B cell (primary cell): ENCODE data around the gene JARID2. TPM values are rescaled to one million over a fixed set of nuclear protein-coding genes. Genes with fewer than 3 reads are reported as not detected.

Experiments used
- ATAC-seq: fragments of 200-7000 bp; cut with Tn5 transposase; one replicate; pipeline ENCODE4 v1.10.0; 2021; ENCODE audit warnings: low read depth, mild to moderate bottlenecking, moderate number of reproducible peaks, moderate library complexity
- CTCF ChIA-PET: fragments of 350-600 bp; sonication (Branson Sonifier 250); formaldehyde crosslinking; loops from one replicate; lab custom pipeline; 2021; ENCODE audit warnings: antibody characterized with exemption, inconsistent platforms; lab: Charles Lee
- POLR2A ChIA-PET: fragments of 350-600 bp; sonication (Branson Sonifier 250); formaldehyde crosslinking; loops from one replicate; lab custom pipeline; 2021; ENCODE audit warnings: antibody characterized with exemption; lab: Charles Lee
- DNase-seq: peaks from one replicate; pipeline ENCODE4 v3.0.0; 2013
- H2AFZ ChIP-seq: 2 replicates; pipeline ENCODE4 v1.6.1; 2012; ENCODE audit warnings: mild to moderate bottlenecking, low read depth, low read length; ENCODE audit not compliant: insufficient read depth, poor library complexity, severe bottlenecking
- H3K27ac ChIP-seq, 2 donors: 1 replicate in 1 of 2; 2 replicates in 1 of 2; pipeline ENCODE4 v1.5.1; 2012 to 2013; ENCODE audit warnings: low read length in 2 of 2, mild to moderate bottlenecking in 2 of 2, moderate library complexity in 1 of 2
- H3K27me3 ChIP-seq, 4 experiments: fragments of 200-600 bp in 1 of 4; sonication (generic) in 1 of 4; replicated peaks in 1 of 4; 1 replicate in 2 of 4; 2 replicates in 2 of 4; pipeline versions ENCODE4 v1.6.1 to v1.7.0; 2013 to 2016; ENCODE audit warnings: low read length in 3 of 4, mild to moderate bottlenecking in 2 of 4, mixed read lengths in 1 of 4, moderate library complexity in 1 of 4; ENCODE audit not compliant: insufficient read depth in 4 of 4, control insufficient read depth in 3 of 4; ENCODE audit errors: control extremely low read depth in 1 of 4
- H3K36me3 ChIP-seq, 2 experiments: replicated peaks in 1 of 2; 1 replicate in 1 of 2; 2 replicates in 1 of 2; pipeline versions ENCODE4 v1.6.1 to v1.7.1; 2013; ENCODE audit warnings: low read length in 1 of 2; ENCODE audit not compliant: insufficient read depth in 2 of 2, control insufficient read depth in 1 of 2; ENCODE audit errors: control extremely low read depth in 1 of 2, extremely low read depth in 1 of 2
- H3K4me1 ChIP-seq, 2 donors: fragments of 200-600 bp in 1 of 2; sonication (generic) in 1 of 2; 1 replicate in 1 of 2; 2 replicates in 1 of 2; pipeline versions ENCODE4 v1.5.1 to v1.6.1; 2013 to 2017; ENCODE audit warnings: low read length in 2 of 2; ENCODE audit not compliant: control insufficient read depth in 2 of 2, insufficient read depth in 2 of 2
- H3K4me2 ChIP-seq: replicated peaks from 2 replicates; pipeline ENCODE3; 2012; ENCODE audit warnings: mild to moderate bottlenecking, low read depth, low read length; ENCODE audit not compliant: poor library complexity, severe bottlenecking
- H3K4me3 ChIP-seq, 5 experiments: fragments of 200-600 bp in 1 of 5; sonication (generic) in 1 of 5; 1 replicate in 3 of 5; 2 replicates in 2 of 5; pipeline versions ENCODE4 v1.5.1 to v1.7.0; 2011 to 2016; ENCODE audit warnings: low read length in 4 of 5, mild to moderate bottlenecking in 4 of 5, low read depth in 2 of 5, control low read depth in 1 of 5, moderate library complexity in 1 of 5; ENCODE audit not compliant: insufficient read depth in 1 of 5; ENCODE audit errors: control extremely low read depth in 1 of 5, extremely low read depth in 1 of 5
- H3K79me2 ChIP-seq: fragments of 200-600 bp; sonication (generic); one replicate; pipeline ENCODE4 v1.6.0; 2016; ENCODE audit warnings: low read length; ENCODE audit not compliant: control insufficient read depth, insufficient read depth
- H3K9ac ChIP-seq: fragments of 200-600 bp; sonication (generic); 2 replicates; pipeline ENCODE4 v1.6.1; 2017; ENCODE audit warnings: mild to moderate bottlenecking, low read length, moderate library complexity
- H3K9me3 ChIP-seq, 3 donors: one replicate each; pipeline versions ENCODE4 v1.6.1 to v1.7.1; 2013; ENCODE audit warnings: low read length in 2 of 3; ENCODE audit not compliant: control insufficient read depth in 2 of 3, insufficient read depth in 1 of 3; ENCODE audit errors: control extremely low read depth in 1 of 3
- H4K20me1 ChIP-seq: 2 replicates; pipeline ENCODE4 v1.6.0; 2012; ENCODE audit warnings: mild to moderate bottlenecking, low read length; ENCODE audit not compliant: insufficient read depth, control insufficient read depth, poor library complexity, severe bottlenecking
- H3K27ac Mint-ChIP-seq: one replicate; pipeline ENCODE4 v1.8.0; 2021; ENCODE audit warnings: mixed read lengths
- H3K27me3 Mint-ChIP-seq: one replicate; pipeline ENCODE4 v1.8.0; 2021; ENCODE audit warnings: mixed read lengths
- H3K4me1 Mint-ChIP-seq: one replicate; pipeline ENCODE4 v1.8.0; 2021; ENCODE audit warnings: mixed read lengths
- H3K4me3 Mint-ChIP-seq: one replicate; pipeline ENCODE4 v1.8.0; 2021; ENCODE audit warnings: mixed read lengths
- H3K9me3 Mint-ChIP-seq: one replicate; pipeline ENCODE4 v1.8.0; 2022; ENCODE audit warnings: mixed read lengths; ENCODE audit not compliant: insufficient read depth
- CTCF ChIP-seq: fragments of 200-600 bp; IDR thresholded peaks from one replicate; pipeline ENCODE4 v1.8.0; 2022; ENCODE audit warnings: antibody characterized with exemption, mild to moderate bottlenecking
- EZH2 ChIP-seq: IDR thresholded peaks from 2 replicates; pipeline ENCODE4 v1.6.1; 2012; ENCODE audit warnings: borderline replicate concordance, low read depth, mild to moderate bottlenecking, moderate library complexity, low read length; ENCODE audit not compliant: insufficient read depth, poor library complexity, severe bottlenecking
- WGBS: methylation state at CpG from one replicate; pipeline ENCODE4 v1.1.5; 2013; ENCODE audit warnings: missing lambda C conversion rate; ENCODE audit not compliant: insufficient coverage; 5-methylcytosine and 5-hydroxymethylcytosine counted together
- intact Hi-C: fragments of 100-400 bp; cut with micrococcal nuclease; formaldehyde crosslinking; loops from one replicate; pipeline ENCODE4 v1.10.0; 2022
- polyA plus RNA-seq: library from polyadenylated mRNA; depleted of rRNA; stranded (reverse); fragments of >200 nt; gene quantifications from 2 replicates; pipeline ENCODE4 v1.2.3, GENCODE V29; 2012
- total RNA-seq, 2 donors: library from RNA; stranded (reverse); fragments of 120-200 nt in 1 of 2; gene quantifications; 1 replicate in 1 of 2; 2 replicates in 1 of 2; pipeline versions ENCODE4 v1.2.3 to v1.2.4, GENCODE V29; 2013 to 2022

JARID2 gene
- total and polyA plus RNA-seq, 2 donors (not counting 1 experiment from before 2014, with no cell fraction given): 11.0 to 58.1 TPM

- DNase-seq: peak; percentile 45
- ATAC-seq: peak; percentile 18
- H3K4me1 Mint-ChIP-seq: peaks cover 52% of the 10 kb centered on the region
Observed at GRCh38 chr6:15421945-15422733, 176.3 kb downstream of the JARID2 start.

More at GRCh38 chr6:15421945-15422733, 176.3 kb downstream of the JARID2 start:
- H3K4me3 ChIP-seq: peak overlapping the region in 1 of 5 experiments; percentile 7
- H3K36me3 ChIP-seq: peaks cover 3 to 5% of the 10 kb centered on the region in 2 experiments
- WGBS: 44% methylated on average over 7 of the region's 10 CpGs
- peaks cover 10 to 22% (median 19%) of the 10 kb centered on the region in 3 donors for H3K9me3 ChIP-seq
- H2AFZ ChIP-seq: no peak overlapping the region
- H4K20me1 ChIP-seq: peaks cover 40% of the 10 kb centered on the region
- intact Hi-C loops: no loop called here
- Mint-ChIP-seq H3K9me3 (peaks cover 6% of the 10 kb centered on the region), H3K4me3 (peak overlapping the region; percentile 52), H3K27ac (peak overlapping the region; percentile 56), H3K27me3 (no peaks in the 10 kb centered on the region)
- H3K79me2 ChIP-seq: peaks cover 83% of the 10 kb centered on the region
- POLR2A ChIA-PET: interaction anchor here (0.6 to 0.7 kb wide), 2 partner anchors 16 to 23 kb away, joined by 3 read pairs; no protein-coding TSS in a partner anchor
- peak overlapping the region; percentile 20 for H3K9ac ChIP-seq
- H3K27ac ChIP-seq: peak overlapping the region in 1 of 2 donors; percentile 91
- H3K27me3 ChIP-seq: no peaks in the 10 kb centered on the region
- CTCF ChIA-PET: interaction anchor here (0.6 to 1.7 kb wide), 9 partner anchors 11 to 201 kb away, joined by 3 to 6 read pairs (median 4); no protein-coding TSS in a partner anchor
- H3K4me2 ChIP-seq: peak overlapping the region; percentile 55
- no peak for TF ChIP-seq CTCF
- no peak for TF ChIP-seq EZH2
- peaks cover 45 to 46% of the 10 kb centered on the region in 2 donors for H3K4me1 ChIP-seq
